ENCODE results near the gene HFE.

HFE gene

GRCh38 chr6:26121141-26122004, 34.1 kb downstream of the HFE start:
- Histone ChIP-seq H3K9me3 (ENCODE audit: control insufficient read depth, low read depth, low read length) (no peaks in the 10 kb centered on the region), H3K4me1 (ENCODE audit: control insufficient read depth, low read depth, low read length) (peaks cover 26% of the 10 kb centered on the region), H3K36me3 (ENCODE audit: control insufficient read depth, low read depth, low read length) (no peaks in the 10 kb centered on the region), H3K27ac (ENCODE audit: low read length) (peak overlapping the region; percentile 46), H3K27me3 (ENCODE audit: control insufficient read depth, insufficient read depth, low read length) (no peaks in the 10 kb centered on the region), H3K4me3 (ENCODE audit: low read length) (no peak overlapping the region), H3K9ac (ENCODE audit: low read length) (peak overlapping the region; percentile 27)

- Histone ChIP-seq H3K9me3 (ENCODE audit: control insufficient read depth, low read depth, low read length) (no peaks in the 10 kb centered on the region), H3K27ac (ENCODE audit: low read length) (peak overlapping the region; percentile 99), H3K36me3 (ENCODE audit: control insufficient read depth, low read depth, low read length) (no peaks in the 10 kb centered on the region), H3K4me3 (ENCODE audit: low read length) (peak overlapping the region; percentile 97), H3K27me3 (ENCODE audit: control insufficient read depth, insufficient read depth, low read length) (no peaks in the 10 kb centered on the region), H3K9ac (ENCODE audit: low read length) (peak overlapping the region; percentile 96), H3K4me1 (ENCODE audit: control insufficient read depth, low read depth, low read length) (peaks cover 31% of the 10 kb centered on the region)
Measured at GRCh38 chr6:26122005-26122388, 34.8 kb downstream of the HFE start.

GRCh38 chr6:26122402-26122792, 35.2 kb downstream of the HFE start:
- peak overlapping the region; percentile 97 for H3K4me3 ChIP-seq (ENCODE audit: low read length)
- no peaks in the 10 kb centered on the region for H3K36me3 ChIP-seq (ENCODE audit: control insufficient read depth, low read depth, low read length)
- H3K9ac ChIP-seq (ENCODE audit: low read length): peak overlapping the region; percentile 96
- H3K4me1 ChIP-seq (ENCODE audit: control insufficient read depth, low read depth, low read length): peaks cover 34% of the 10 kb centered on the region
- peak overlapping the region; percentile 99 for H3K27ac ChIP-seq (ENCODE audit: low read length)
- H3K27me3 ChIP-seq (ENCODE audit: control insufficient read depth, insufficient read depth, low read length): no peaks in the 10 kb centered on the region
- H3K9me3 ChIP-seq (ENCODE audit: control insufficient read depth, low read depth, low read length): no peaks in the 10 kb centered on the region

GRCh38 chr6:26122793-26123674, 35.8 kb downstream of the HFE start:
- Histone ChIP-seq H3K36me3 (ENCODE audit: control insufficient read depth, low read depth, low read length) (peaks cover 2% of the 10 kb centered on the region), H3K4me3 (ENCODE audit: low read length) (peak overlapping the region; percentile 97), H3K9me3 (ENCODE audit: control insufficient read depth, low read depth, low read length) (no peaks in the 10 kb centered on the region), H3K9ac (ENCODE audit: low read length) (peak overlapping the region; percentile 96), H3K27ac (ENCODE audit: low read length) (peak overlapping the region; percentile 99), H3K4me1 (ENCODE audit: control insufficient read depth, low read depth, low read length) (peaks cover 37% of the 10 kb centered on the region), H3K27me3 (ENCODE audit: control insufficient read depth, insufficient read depth, low read length) (no peaks in the 10 kb centered on the region)

GRCh38 chr6:26123675-26123946, 36.4 kb downstream of the HFE start:
- Histone ChIP-seq H3K9me3 (ENCODE audit: control insufficient read depth, low read depth, low read length) (no peaks in the 10 kb centered on the region), H3K9ac (ENCODE audit: low read length) (peak overlapping the region; percentile 96), H3K36me3 (ENCODE audit: control insufficient read depth, low read depth, low read length) (peaks cover 8% of the 10 kb centered on the region), H3K4me1 (ENCODE audit: control insufficient read depth, low read depth, low read length) (peaks cover 37% of the 10 kb centered on the region), H3K4me3 (ENCODE audit: low read length) (peak overlapping the region; percentile 97), H3K27ac (ENCODE audit: low read length) (peak overlapping the region; percentile 99), H3K27me3 (ENCODE audit: control insufficient read depth, insufficient read depth, low read length) (no peaks in the 10 kb centered on the region)

GRCh38 chr6:26123947-26124780, 36.9 kb downstream of the HFE start:
- peaks cover 8% of the 10 kb centered on the region for H3K36me3 ChIP-seq (ENCODE audit: control insufficient read depth, low read depth, low read length)
- H3K4me1 ChIP-seq (ENCODE audit: control insufficient read depth, low read depth, low read length): peaks cover 33% of the 10 kb centered on the region
- peak overlapping the region; percentile 96 for H3K9ac ChIP-seq (ENCODE audit: low read length)
- no peaks in the 10 kb centered on the region for H3K9me3 ChIP-seq (ENCODE audit: control insufficient read depth, low read depth, low read length)
- H3K27ac ChIP-seq (ENCODE audit: low read length): peak overlapping the region; percentile 92
- H3K4me3 ChIP-seq (ENCODE audit: low read length): peak overlapping the region; percentile 97
- no peaks in the 10 kb centered on the region for H3K27me3 ChIP-seq (ENCODE audit: control insufficient read depth, insufficient read depth, low read length)

- Histone ChIP-seq H3K4me3 (ENCODE audit: low read length) (peak overlapping the region; percentile 97), H3K36me3 (ENCODE audit: control insufficient read depth, low read depth, low read length) (peaks cover 8% of the 10 kb centered on the region), H3K27me3 (ENCODE audit: control insufficient read depth, insufficient read depth, low read length) (no peaks in the 10 kb centered on the region), H3K27ac (ENCODE audit: low read length) (peak overlapping the region; percentile 92), H3K9me3 (ENCODE audit: control insufficient read depth, low read depth, low read length) (no peaks in the 10 kb centered on the region), H3K9ac (ENCODE audit: low read length) (peak overlapping the region; percentile 96), H3K4me1 (ENCODE audit: control insufficient read depth, low read depth, low read length) (peaks cover 32% of the 10 kb centered on the region)
Measured at GRCh38 chr6:26124781-26125685, 37.8 kb downstream of the HFE start.

GRCh38 chr6:26126394-26127235, 39.4 kb downstream of the HFE start:
- Histone ChIP-seq H3K9ac (ENCODE audit: low read length) (peak overlapping the region; percentile 96), H3K27ac (ENCODE audit: low read length) (peak overlapping the region; percentile 86), H3K4me3 (ENCODE audit: low read length) (peak overlapping the region; percentile 97), H3K36me3 (ENCODE audit: control insufficient read depth, low read depth, low read length) (peaks cover 8% of the 10 kb centered on the region), H3K4me1 (ENCODE audit: control insufficient read depth, low read depth, low read length) (peaks cover 22% of the 10 kb centered on the region), H3K27me3 (ENCODE audit: control insufficient read depth, insufficient read depth, low read length) (no peaks in the 10 kb centered on the region), H3K9me3 (ENCODE audit: control insufficient read depth, low read depth, low read length) (no peaks in the 10 kb centered on the region)

- Histone ChIP-seq H3K9me3 (ENCODE audit: control insufficient read depth, low read depth, low read length) (no peaks in the 10 kb centered on the region), H3K27ac (ENCODE audit: low read length) (no peak overlapping the region), H3K36me3 (ENCODE audit: control insufficient read depth, low read depth, low read length) (peaks cover 8% of the 10 kb centered on the region), H3K4me1 (ENCODE audit: control insufficient read depth, low read depth, low read length) (peaks cover 11% of the 10 kb centered on the region), H3K27me3 (ENCODE audit: control insufficient read depth, insufficient read depth, low read length) (no peaks in the 10 kb centered on the region), H3K4me3 (ENCODE audit: low read length) (peak overlapping the region; percentile 97), H3K9ac (ENCODE audit: low read length) (no peak overlapping the region)
Measured at GRCh38 chr6:26128013-26128771, 41.0 kb downstream of the HFE start.

All from iPS-18a (cell line).